ENCODE results near the gene NOL4L. TPM values are rescaled to one million over a fixed set of nuclear protein-coding genes. Genes with fewer than 3 reads are reported as not detected.
A peak's percentile ranks its signal among the peaks of the same experiment; 100 is the strongest.

Gene NOL4L
- total RNA-seq, 1 donor from 2014 or later, result 30.5 TPM

DNA sequence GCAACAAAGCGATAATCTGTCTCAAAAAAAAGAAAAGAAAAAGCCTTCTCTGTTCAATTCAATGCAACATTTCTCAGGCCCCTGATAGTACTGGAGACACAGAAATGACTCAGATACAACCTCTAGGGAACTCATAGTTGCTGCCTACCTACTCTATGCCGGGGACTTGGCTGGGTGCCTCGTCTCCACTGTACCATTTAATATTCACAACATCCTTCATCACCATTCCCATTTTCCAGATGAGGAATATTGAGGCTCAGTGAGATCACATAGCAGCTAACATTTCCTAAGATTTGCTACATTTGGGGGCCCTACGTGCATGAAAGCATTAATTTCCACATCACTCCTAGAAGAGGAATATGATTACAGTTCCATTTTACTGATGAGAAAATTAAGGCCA, 7.5 kb downstream of the NOL4L start:
- Mint-ChIP-seq H3K9me3 (ENCODE audit: unreplicated experiment) (no peaks in the 10 kb centered on the region), H3K4me1 (ENCODE audit: unreplicated experiment) (peaks cover 21% of the 10 kb centered on the region), H3K27ac (ENCODE audit: unreplicated experiment) (no peak overlapping the region), H3K27me3 (ENCODE audit: unreplicated experiment) (no peaks in the 10 kb centered on the region), H3K36me3 (ENCODE audit: unreplicated experiment) (no peaks in the 10 kb centered on the region), H3K4me3 (ENCODE audit: unreplicated experiment) (no peak overlapping the region)
- TF ChIP-seq, protein P1, sequence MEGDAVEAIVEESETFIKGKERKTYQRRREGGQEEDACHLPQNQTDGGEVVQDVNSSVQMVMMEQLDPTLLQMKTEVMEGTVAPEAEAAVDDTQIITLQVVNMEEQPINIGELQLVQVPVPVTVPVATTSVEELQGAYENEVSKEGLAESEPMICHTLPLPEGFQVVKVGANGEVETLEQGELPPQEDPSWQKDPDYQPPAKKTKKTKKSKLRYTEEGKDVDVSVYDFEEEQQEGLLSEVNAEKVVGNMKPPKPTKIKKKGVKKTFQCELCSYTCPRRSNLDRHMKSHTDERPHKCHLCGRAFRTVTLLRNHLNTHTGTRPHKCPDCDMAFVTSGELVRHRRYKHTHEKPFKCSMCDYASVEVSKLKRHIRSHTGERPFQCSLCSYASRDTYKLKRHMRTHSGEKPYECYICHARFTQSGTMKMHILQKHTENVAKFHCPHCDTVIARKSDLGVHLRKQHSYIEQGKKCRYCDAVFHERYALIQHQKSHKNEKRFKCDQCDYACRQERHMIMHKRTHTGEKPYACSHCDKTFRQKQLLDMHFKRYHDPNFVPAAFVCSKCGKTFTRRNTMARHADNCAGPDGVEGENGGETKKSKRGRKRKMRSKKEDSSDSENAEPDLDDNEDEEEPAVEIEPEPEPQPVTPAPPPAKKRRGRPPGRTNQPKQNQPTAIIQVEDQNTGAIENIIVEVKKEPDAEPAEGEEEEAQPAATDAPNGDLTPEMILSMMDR (IDR thresholded peaks at IDR 0.05), result no peak
- no peak for DNase-seq (ENCODE audit: extremely low spot score, unreplicated experiment)

- DNase-seq (ENCODE audit: extremely low spot score, unreplicated experiment), result no peak
- Mint-ChIP-seq H3K36me3 (ENCODE audit: unreplicated experiment) (no peaks in the 10 kb centered on the region), H3K4me1 (ENCODE audit: unreplicated experiment) (peaks cover 22% of the 10 kb centered on the region), H3K27ac (ENCODE audit: unreplicated experiment) (no peak overlapping the region), H3K27me3 (ENCODE audit: unreplicated experiment) (no peaks in the 10 kb centered on the region), H3K4me3 (ENCODE audit: unreplicated experiment) (no peak overlapping the region), H3K9me3 (ENCODE audit: unreplicated experiment) (no peaks in the 10 kb centered on the region)
- TF ChIP-seq, protein P1 (IDR thresholded peaks at IDR 0.05), result peak; percentile 34
Observed at GRCh38 chr20:32577023-32577422, 8.1 kb downstream of the NOL4L start.

GRCh38 chr20:32576560-32576959, 8.6 kb downstream of the NOL4L start:
- H3K4me1 Mint-ChIP-seq (ENCODE audit: unreplicated experiment), result peaks cover 22% of the 10 kb centered on the region
- H3K4me3 Mint-ChIP-seq (ENCODE audit: unreplicated experiment), result no peak overlapping the region
- H3K27me3 Mint-ChIP-seq (ENCODE audit: unreplicated experiment), result no peaks in the 10 kb centered on the region
- no peaks in the 10 kb centered on the region for H3K36me3 Mint-ChIP-seq (ENCODE audit: unreplicated experiment)
- DNase-seq (ENCODE audit: extremely low spot score, unreplicated experiment), result no peak
- TF ChIP-seq, protein P1 (IDR thresholded peaks at IDR 0.05), result no peak
- no peak overlapping the region for H3K27ac Mint-ChIP-seq (ENCODE audit: unreplicated experiment)
- H3K9me3 Mint-ChIP-seq (ENCODE audit: unreplicated experiment), result no peaks in the 10 kb centered on the region

DNA sequence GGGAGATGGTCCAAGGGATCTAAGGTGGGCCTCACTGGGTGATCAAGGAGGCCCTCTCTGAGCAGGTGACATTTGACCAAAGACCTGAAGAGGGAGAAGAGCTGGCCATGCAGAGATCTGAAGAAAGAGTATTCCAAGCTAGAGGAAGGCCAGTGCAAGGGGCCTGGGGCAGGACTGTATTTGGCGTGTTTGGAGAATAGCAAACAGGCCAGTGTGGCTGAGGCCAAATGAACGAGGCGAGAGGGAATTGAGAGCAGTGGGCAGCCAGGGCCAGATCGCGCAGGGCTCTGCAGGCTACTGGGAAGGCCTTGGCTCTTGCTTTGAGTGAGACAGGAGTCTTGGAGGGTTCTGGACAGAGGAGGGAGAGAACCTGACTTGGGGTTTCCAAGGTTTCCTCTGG, 9.3 kb downstream of the NOL4L start:
- no peak for DNase-seq (ENCODE audit: extremely low spot score, unreplicated experiment)
- Mint-ChIP-seq H3K9me3 (ENCODE audit: unreplicated experiment) (no peaks in the 10 kb centered on the region), H3K36me3 (ENCODE audit: unreplicated experiment) (no peaks in the 10 kb centered on the region), H3K27ac (ENCODE audit: unreplicated experiment) (no peak overlapping the region), H3K4me1 (ENCODE audit: unreplicated experiment) (peaks cover 26% of the 10 kb centered on the region), H3K4me3 (ENCODE audit: unreplicated experiment) (no peak overlapping the region), H3K27me3 (ENCODE audit: unreplicated experiment) (no peaks in the 10 kb centered on the region)
- TF ChIP-seq, protein P1 (IDR thresholded peaks at IDR 0.05), result no peak

DNA sequence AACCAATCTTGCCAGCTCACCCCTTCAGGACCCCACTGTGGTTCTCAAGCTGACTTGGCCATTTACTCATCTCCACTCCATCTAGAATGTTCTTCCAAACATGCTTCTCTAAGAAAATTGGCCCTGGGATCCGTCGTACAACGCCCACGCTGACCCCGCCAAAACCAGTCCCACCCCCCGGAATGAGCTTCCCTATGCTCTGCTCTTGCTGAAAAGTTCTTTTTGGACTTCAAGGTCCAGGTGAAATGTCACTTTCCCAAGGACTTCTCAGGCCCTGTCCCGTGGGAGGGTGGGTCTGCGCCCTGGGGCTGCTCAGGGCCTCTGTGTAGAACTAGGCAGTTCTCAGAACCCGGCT, 9.9 kb downstream of the NOL4L start:
- no peak overlapping the region for H3K27ac Mint-ChIP-seq (ENCODE audit: unreplicated experiment)
- H3K4me3 Mint-ChIP-seq (ENCODE audit: unreplicated experiment), result no peak overlapping the region
- no peaks in the 10 kb centered on the region for H3K27me3 Mint-ChIP-seq (ENCODE audit: unreplicated experiment)
- DNase-seq (ENCODE audit: extremely low spot score, unreplicated experiment), result no peak
- H3K36me3 Mint-ChIP-seq (ENCODE audit: unreplicated experiment), result no peaks in the 10 kb centered on the region
- H3K9me3 Mint-ChIP-seq (ENCODE audit: unreplicated experiment), result no peaks in the 10 kb centered on the region
- H3K4me1 Mint-ChIP-seq (ENCODE audit: unreplicated experiment), result peaks cover 31% of the 10 kb centered on the region
- TF ChIP-seq, protein P1 (IDR thresholded peaks at IDR 0.05), result no peak
